Measurements from ENCODE around the gene SEPTIN7. TPM values are rescaled to one million over a fixed set of nuclear protein-coding genes. Genes with fewer than 3 reads are reported as not detected.

The SEPTIN7 gene
- total and polyA plus RNA-seq, 9 of the 15 experiments (the other 6 are each of a cell fraction or from before 2014, with no cell fraction given), result 95.0 to 268 (median 163) TPM

GRCh38 chr7:35848725-35849124, 47.9 kb downstream of the SEPTIN7 start:
- H3K36me3 ChIP-seq (ENCODE audit: control insufficient read depth, insufficient read depth, low read length), result peaks cover 10% of the 10 kb centered on the region; the same call in 2 of the 3 replicates
- H3K27ac ChIP-seq (ENCODE audit: extremely low read depth, low read depth, low read length), result no peak overlapping the region
- H4K20me1 ChIP-seq (replicated peaks; ENCODE audit: control insufficient read depth, insufficient read depth, low read length), result no peaks in the 10 kb centered on the region
- in situ Hi-C loops (cut with MboI), result no loop called here
- intact Hi-C loops (cut with micrococcal nuclease), result no loop called here
- no peak overlapping the region for H2AFZ ChIP-seq (ENCODE audit: low read depth, low read length)
- no peak overlapping the region for H3K4me3 ChIP-seq
- no peak for ATAC-seq
- DNase-seq (ENCODE audit: extremely low read depth in 1 of 4, low spot score in 3 of 4), result no peak
- H3K4me1 ChIP-seq (replicated peaks in 1 of 2; ENCODE audit: control insufficient read depth in 2 of 2, insufficient read depth in 2 of 2, low read length in 2 of 2), result no peaks in the 10 kb centered on the region
- POLR2A ChIA-PET, result interaction anchor here (1.0 to 1.5 kb wide), 2 partner anchors 13 to 48 kb away, joined by 5 to 6 read pairs; partner anchors contain the start of gene SEPTIN7
- CTCF ChIA-PET (ENCODE audit: low intra/inter-chr PET ratio), result no interaction called here
- no peaks in the 10 kb centered on the region for H3K9me3 ChIP-seq (replicated peaks; ENCODE audit: control insufficient read depth, insufficient read depth, low read depth, low read length)
- peaks cover 16% of the 10 kb centered on the region; the same call in 1 of the 3 replicates for H3K79me2 ChIP-seq (ENCODE audit: control insufficient read depth, insufficient read depth, low read length)
- no peaks in the 10 kb centered on the region for H3K27me3 ChIP-seq (ENCODE audit: control insufficient read depth in 2 of 2, insufficient read depth in 2 of 2, low read length in 2 of 2)
- no peak overlapping the region for H3K9ac ChIP-seq (ENCODE audit: insufficient read depth in 1 of 2, low read depth in 2 of 2, low read length in 2 of 2)
- TF ChIP-seq ILF3 (IDR thresholded peaks at IDR 0.05; ENCODE audit: borderline replicate concordance) (no peak), PRPF4 (IDR thresholded peaks at IDR 0.05; ENCODE audit: insufficient read depth, low read depth, low read length, poor library complexity, severe bottlenecking) (no peak), BRD4 (IDR thresholded peaks at IDR 0.05) (no peak), ZFP30 (CRISPR knock-in tag; IDR thresholded peaks at IDR 0.05; ENCODE audit: borderline replicate concordance) (no peak), NELFE (IDR thresholded peaks at IDR 0.05; ENCODE audit: insufficient read depth, insufficient read length) (no peak), ZNF444 (CRISPR knock-in tag; IDR thresholded peaks at IDR 0.05) (no peak)
- WGBS (ENCODE audit: insufficient coverage, low coverage, missing lambda C conversion rate), result 83% methylated on average over 2 of the region's 2 CpGs
- FAIRE-seq, result no peak
- H3K9me1 ChIP-seq (ENCODE audit: control insufficient read depth, insufficient read depth, low read length), result no peaks in the 10 kb centered on the region
- no peak overlapping the region for H3K4me2 ChIP-seq (ENCODE audit: insufficient read depth, low read length)
- no TSS peak for BruUV-seq (replicated peaks)

Measured in K562 (cell line).